Caco-2 (cell line): Measurements from ENCODE around the gene COX10. TPM values are rescaled to one million over a fixed set of nuclear protein-coding genes. Genes with fewer than 3 reads are reported as not detected.

Experiments
- BruUV-seq: library from RNA; stranded (reverse); fragments of 400-500 nt; replicated peaks from 2 replicates; lab custom pipeline; 2021; lab: Mats Ljungman, UMichigan
- CTCF ChIA-PET: fragments of 300-600 bp; sonication (Branson Sonifier 250); formaldehyde crosslinking; loops from one replicate; lab custom pipeline; 2022; ENCODE audit warnings: antibody characterized with exemption; lab: Charles Lee
- POLR2A ChIA-PET: fragments of 300-600 bp; sonication (Branson Sonifier 250); formaldehyde crosslinking; loops from one replicate; lab custom pipeline; 2022; ENCODE audit warnings: antibody characterized with exemption; lab: Charles Lee
- DNase-seq, 2 experiments: peaks; one replicate each; pipeline versions ENCODE4 v3.0.0 to v3.0.0-alpha.2; 2020 to 2022
- H3K27me3 ChIP-seq: replicated peaks from 2 replicates; pipeline ENCODE4 v1.6.0; 2011; ENCODE audit warnings: low read length; ENCODE audit not compliant: control insufficient read depth, insufficient read depth
- H3K36me3 ChIP-seq: 2 replicates; pipeline ENCODE4 v1.5.1; 2011; ENCODE audit warnings: low read length; ENCODE audit not compliant: control insufficient read depth, insufficient read depth
- H3K4me1 ChIP-seq: fragments of 250-450 bp; sonication (Bioruptor Pico); 2 replicates; pipeline ENCODE4 v1.5.1; 2020; ENCODE audit warnings: mild to moderate bottlenecking
- H3K4me3 ChIP-seq: 2 replicates; pipeline ENCODE4 v1.5.1; 2011; ENCODE audit warnings: low read depth, mild to moderate bottlenecking, control low read depth, low read length
- H3K9me3 ChIP-seq: fragments of 250-450 bp; sonication (Bioruptor Pico); 2 replicates; pipeline ENCODE4 v1.5.1; 2020; ENCODE audit warnings: mild to moderate bottlenecking, moderate library complexity
- H3K27ac Mint-ChIP-seq: one replicate; pipeline ENCODE4 v1.8.0; 2022; ENCODE audit warnings: mixed read lengths; ENCODE audit not compliant: unreplicated experiment
- H3K27me3 Mint-ChIP-seq: one replicate; pipeline ENCODE4 v1.8.0; 2022; ENCODE audit warnings: mixed read lengths; ENCODE audit not compliant: insufficient read depth, unreplicated experiment
- H3K36me3 Mint-ChIP-seq: one replicate; pipeline ENCODE4 v1.8.0; 2022; ENCODE audit warnings: mild to moderate bottlenecking, mixed read lengths; ENCODE audit not compliant: insufficient read depth, unreplicated experiment
- H3K4me1 Mint-ChIP-seq: one replicate; pipeline ENCODE4 v1.8.0; 2022; ENCODE audit warnings: low read depth, mixed read lengths; ENCODE audit not compliant: unreplicated experiment
- H3K4me3 Mint-ChIP-seq: one replicate; pipeline ENCODE4 v1.8.0; 2022; ENCODE audit warnings: mild to moderate bottlenecking, moderate library complexity, mixed read lengths; ENCODE audit not compliant: unreplicated experiment
- H3K9me3 Mint-ChIP-seq: one replicate; pipeline ENCODE4 v1.8.0; 2022; ENCODE audit warnings: mixed read lengths; ENCODE audit not compliant: unreplicated experiment
- intact Hi-C: fragments of 100-400 bp; cut with micrococcal nuclease; formaldehyde crosslinking; loops from one replicate; pipeline ENCODE4 v1.10.0; 2022; ENCODE audit not compliant: unreplicated experiment
- total RNA-seq: library from RNA; stranded (reverse); gene quantifications from 2 replicates; pipeline ENCODE4 v1.2.3, GENCODE V29; 2022
- TF ChIP-seq, protein P1 (sequence below), 2 experiments: fragments of 200-600 bp in 1 of 2; IDR thresholded peaks; 1 replicate in 1 of 2; 2 replicates in 1 of 2; pipeline versions ENCODE4 v1.5.1 to v1.8.0; 2011 to 2022; ENCODE audit warnings: antibody characterized with exemption in 1 of 2, control low read depth in 1 of 2, inconsistent platforms in 1 of 2, low read depth in 1 of 2, low read length in 1 of 2, mild to moderate bottlenecking in 1 of 2, moderate library complexity in 1 of 2; ENCODE audit not compliant: insufficient read depth in 1 of 2, severe bottlenecking in 1 of 2, unreplicated experiment in 1 of 2

COX10 gene
- total RNA-seq, 1 experiment from 2014 or later, result 13.5 TPM

DNA sequence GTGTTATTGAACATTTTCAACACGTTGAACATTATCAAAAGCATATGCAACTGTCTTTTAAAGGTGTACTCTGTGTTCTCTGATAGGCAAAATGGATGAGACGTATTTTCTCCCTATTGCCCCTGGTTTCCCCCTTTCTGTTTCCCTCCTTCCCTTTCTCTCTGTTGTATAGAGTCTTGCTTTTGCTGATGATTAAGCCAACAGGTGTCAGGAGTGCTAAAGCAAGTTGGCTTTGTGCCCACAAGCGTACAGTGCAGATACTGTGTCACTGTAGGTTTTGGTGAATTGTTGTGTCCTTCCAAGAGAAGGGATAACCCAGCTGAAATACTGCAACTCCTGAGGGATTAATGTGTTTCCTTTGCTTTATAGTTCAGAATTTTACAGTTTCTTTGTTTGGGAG is 74.4 kb downstream of the COX10 start:
- Histone ChIP-seq H3K9me3 (no peaks in the 10 kb centered on the region), H3K36me3 (no peaks in the 10 kb centered on the region), H3K4me1 (no peaks in the 10 kb centered on the region), H3K27me3 (no peaks in the 10 kb centered on the region), H3K4me3 (no peak overlapping the region)
- Mint-ChIP-seq H3K4me1 (no peaks in the 10 kb centered on the region), H3K4me3 (no peak overlapping the region), H3K27me3 (no peaks in the 10 kb centered on the region), H3K9me3 (peaks cover 14% of the 10 kb centered on the region), H3K36me3 (no peaks in the 10 kb centered on the region), H3K27ac (no peak overlapping the region)
- intact Hi-C loops, result no loop called here
- BruUV-seq, result no TSS peak
- TF ChIP-seq, protein P1, sequence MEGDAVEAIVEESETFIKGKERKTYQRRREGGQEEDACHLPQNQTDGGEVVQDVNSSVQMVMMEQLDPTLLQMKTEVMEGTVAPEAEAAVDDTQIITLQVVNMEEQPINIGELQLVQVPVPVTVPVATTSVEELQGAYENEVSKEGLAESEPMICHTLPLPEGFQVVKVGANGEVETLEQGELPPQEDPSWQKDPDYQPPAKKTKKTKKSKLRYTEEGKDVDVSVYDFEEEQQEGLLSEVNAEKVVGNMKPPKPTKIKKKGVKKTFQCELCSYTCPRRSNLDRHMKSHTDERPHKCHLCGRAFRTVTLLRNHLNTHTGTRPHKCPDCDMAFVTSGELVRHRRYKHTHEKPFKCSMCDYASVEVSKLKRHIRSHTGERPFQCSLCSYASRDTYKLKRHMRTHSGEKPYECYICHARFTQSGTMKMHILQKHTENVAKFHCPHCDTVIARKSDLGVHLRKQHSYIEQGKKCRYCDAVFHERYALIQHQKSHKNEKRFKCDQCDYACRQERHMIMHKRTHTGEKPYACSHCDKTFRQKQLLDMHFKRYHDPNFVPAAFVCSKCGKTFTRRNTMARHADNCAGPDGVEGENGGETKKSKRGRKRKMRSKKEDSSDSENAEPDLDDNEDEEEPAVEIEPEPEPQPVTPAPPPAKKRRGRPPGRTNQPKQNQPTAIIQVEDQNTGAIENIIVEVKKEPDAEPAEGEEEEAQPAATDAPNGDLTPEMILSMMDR (IDR thresholded peaks at IDR 0.05; ENCODE audit: insufficient read depth in 1 of 2, low read depth in 1 of 2, low read length in 1 of 2, severe bottlenecking in 1 of 2, unreplicated experiment in 1 of 2), result no peak
- POLR2A ChIA-PET, result no interaction called here
- CTCF ChIA-PET, result no interaction called here
- no peak for DNase-seq

DNA sequence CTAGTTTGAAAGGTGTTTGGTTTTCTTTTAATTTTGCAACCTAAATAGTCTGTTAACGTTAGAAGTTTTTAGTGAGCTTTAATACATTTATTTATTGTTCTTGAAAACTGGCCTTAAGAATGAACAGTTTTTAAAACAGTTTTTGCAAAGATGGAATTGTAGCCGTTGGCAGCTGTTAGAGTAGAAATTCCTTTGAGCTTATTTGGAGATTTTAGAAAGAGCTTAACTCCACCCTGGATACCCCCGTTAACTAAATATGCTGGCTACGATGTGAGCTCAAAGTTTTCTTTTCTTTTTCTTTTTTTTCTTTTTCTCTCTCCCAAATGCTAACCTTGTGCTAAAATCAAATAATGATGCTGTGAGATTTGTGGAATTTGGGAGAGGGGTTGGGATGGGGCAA is 75.2 kb downstream of the COX10 start:
- no TSS peak for BruUV-seq
- Mint-ChIP-seq H3K4me3 (no peak overlapping the region), H3K27ac (no peak overlapping the region), H3K4me1 (no peaks in the 10 kb centered on the region), H3K36me3 (no peaks in the 10 kb centered on the region), H3K27me3 (no peaks in the 10 kb centered on the region), H3K9me3 (peaks cover 14% of the 10 kb centered on the region)
- Histone ChIP-seq H3K27me3 (no peaks in the 10 kb centered on the region), H3K4me3 (no peak overlapping the region), H3K4me1 (no peaks in the 10 kb centered on the region), H3K36me3 (no peaks in the 10 kb centered on the region), H3K9me3 (no peaks in the 10 kb centered on the region)
- no peak for DNase-seq
- TF ChIP-seq, protein P1 (IDR thresholded peaks at IDR 0.05; ENCODE audit: insufficient read depth in 1 of 2, low read depth in 1 of 2, low read length in 1 of 2, severe bottlenecking in 1 of 2, unreplicated experiment in 1 of 2), result no peak
- ChIA-PET POLR2A (no interaction called here), CTCF (no interaction called here)
- intact Hi-C loops, result no loop called here

DNA sequence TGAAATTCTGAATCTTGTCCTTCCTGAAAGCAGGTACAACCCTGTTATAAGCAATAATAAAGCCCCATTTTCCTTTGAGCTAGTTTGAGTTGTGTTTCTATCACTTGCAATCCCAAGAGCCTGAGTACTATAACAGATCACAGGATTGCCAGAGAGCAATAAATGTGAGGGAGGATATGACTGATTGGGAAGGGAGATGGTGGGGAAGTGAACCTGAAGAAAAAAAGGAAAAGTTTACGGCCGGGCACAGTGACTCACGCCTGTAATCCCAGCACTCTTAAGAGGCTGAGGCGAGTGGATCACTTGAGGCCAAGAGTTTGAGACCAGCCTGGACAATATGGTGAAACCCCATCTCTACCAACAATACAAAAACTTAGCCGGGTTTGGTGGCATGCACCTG is 80.4 kb downstream of the COX10 start:
- POLR2A ChIA-PET, result no interaction called here
- no peaks in the 10 kb centered on the region for H3K27me3 ChIP-seq
- no peaks in the 10 kb centered on the region for H3K36me3 ChIP-seq
- CTCF ChIA-PET, result no interaction called here
- TF ChIP-seq, protein P1 (IDR thresholded peaks at IDR 0.05; ENCODE audit: insufficient read depth in 1 of 2, low read depth in 1 of 2, low read length in 1 of 2, severe bottlenecking in 1 of 2, unreplicated experiment in 1 of 2), result no peak
- BruUV-seq, result no TSS peak
- intact Hi-C loops, result no loop called here
- H3K9me3 ChIP-seq, result no peaks in the 10 kb centered on the region
- H3K4me1 ChIP-seq, result no peaks in the 10 kb centered on the region
- no peak overlapping the region for H3K27ac Mint-ChIP-seq
- H3K9me3 Mint-ChIP-seq, result peaks cover 11% of the 10 kb centered on the region
- DNase-seq, result no peak
- H3K36me3 Mint-ChIP-seq, result peaks cover 5% of the 10 kb centered on the region
- H3K4me3 ChIP-seq, result no peak overlapping the region
- no peak overlapping the region for H3K4me3 Mint-ChIP-seq
- H3K4me1 Mint-ChIP-seq, result no peaks in the 10 kb centered on the region
- no peaks in the 10 kb centered on the region for H3K27me3 Mint-ChIP-seq
